GM12865 (cell line): ENCODE results near the gene GABRR1.

ENCODE experiments used
- DNase-seq: peaks from one replicate; pipeline ENCODE4 v3.0.0; 2010; ENCODE audit warnings: low read depth
- H3K4me3 ChIP-seq: 2 replicates; pipeline ENCODE4 v1.5.1; 2011; ENCODE audit warnings: mild to moderate bottlenecking, low read depth, low read length, control low read depth
- TF ChIP-seq, protein P1 (sequence below): IDR thresholded peaks from 2 replicates; pipeline ENCODE4 v1.5.1; 2011; ENCODE audit warnings: low read length, control low read depth, low read depth, inconsistent platforms; ENCODE audit not compliant: insufficient read depth; ENCODE audit errors: missing control alignments

GABRR1 gene

DNA sequence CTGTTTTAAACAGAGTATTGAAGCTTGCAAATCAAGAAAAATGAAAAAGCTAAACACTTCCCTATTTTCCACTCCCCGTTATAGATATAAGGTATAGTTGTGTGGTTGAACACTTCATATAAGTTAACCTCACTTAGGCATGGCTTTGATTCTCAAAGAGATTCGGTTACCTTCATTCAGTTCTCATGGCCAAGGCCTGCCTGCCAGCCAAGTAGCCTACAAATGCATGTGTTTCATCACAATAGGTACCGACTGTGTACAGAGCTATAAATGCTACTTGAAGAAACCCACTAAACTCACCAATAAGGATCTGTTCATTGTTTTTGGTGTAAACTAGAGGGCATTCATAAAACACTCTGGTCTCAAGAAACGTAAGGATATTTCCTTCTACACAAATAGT, 43.5 kb downstream of the GABRR1 start:
- TF ChIP-seq, protein P1, sequence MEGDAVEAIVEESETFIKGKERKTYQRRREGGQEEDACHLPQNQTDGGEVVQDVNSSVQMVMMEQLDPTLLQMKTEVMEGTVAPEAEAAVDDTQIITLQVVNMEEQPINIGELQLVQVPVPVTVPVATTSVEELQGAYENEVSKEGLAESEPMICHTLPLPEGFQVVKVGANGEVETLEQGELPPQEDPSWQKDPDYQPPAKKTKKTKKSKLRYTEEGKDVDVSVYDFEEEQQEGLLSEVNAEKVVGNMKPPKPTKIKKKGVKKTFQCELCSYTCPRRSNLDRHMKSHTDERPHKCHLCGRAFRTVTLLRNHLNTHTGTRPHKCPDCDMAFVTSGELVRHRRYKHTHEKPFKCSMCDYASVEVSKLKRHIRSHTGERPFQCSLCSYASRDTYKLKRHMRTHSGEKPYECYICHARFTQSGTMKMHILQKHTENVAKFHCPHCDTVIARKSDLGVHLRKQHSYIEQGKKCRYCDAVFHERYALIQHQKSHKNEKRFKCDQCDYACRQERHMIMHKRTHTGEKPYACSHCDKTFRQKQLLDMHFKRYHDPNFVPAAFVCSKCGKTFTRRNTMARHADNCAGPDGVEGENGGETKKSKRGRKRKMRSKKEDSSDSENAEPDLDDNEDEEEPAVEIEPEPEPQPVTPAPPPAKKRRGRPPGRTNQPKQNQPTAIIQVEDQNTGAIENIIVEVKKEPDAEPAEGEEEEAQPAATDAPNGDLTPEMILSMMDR: no peak
- no peak for DNase-seq
- H3K4me3 ChIP-seq: no peak overlapping the region

- H3K4me3 ChIP-seq: no peak overlapping the region
- TF ChIP-seq, protein P1: no peak
- DNase-seq: no peak
These were observed 45.0 kb downstream of the GABRR1 start for GRCh38 chr6:89172131-89172530.

- TF ChIP-seq, protein P1: no peak
- DNase-seq: no peak
- no peak overlapping the region for H3K4me3 ChIP-seq
These were observed 55.1 kb downstream of the GABRR1 start for GRCh38 chr6:89162047-89162371.

GRCh38 chr6:89161326-89162046, 55.7 kb downstream of the GABRR1 start:
- no peak overlapping the region for H3K4me3 ChIP-seq
- DNase-seq: no peak
- TF ChIP-seq, protein P1: no peak

- TF ChIP-seq, protein P1: no peak
- DNase-seq: no peak
- no peak overlapping the region for H3K4me3 ChIP-seq
These were observed 56.6 kb downstream of the GABRR1 start for GRCh38 chr6:89160331-89161092.

GRCh38 chr6:89154131-89154530, 63.0 kb downstream of the GABRR1 start:
- H3K4me3 ChIP-seq: no peak overlapping the region
- no peak for DNase-seq
- TF ChIP-seq, protein P1: no peak
